ENCODE results near the gene CRYAA.

GRCh38 chr21:43196826-43197225 lies 28.0 kb downstream of the CRYAA start:
- TF ChIP-seq CTCF (IDR thresholded peaks at IDR 0.05) (no peak), POLR2A (IDR thresholded peaks at IDR 0.05) (no peak)
